Measurements from ENCODE around the gene DLGAP1.

The DLGAP1 gene

GRCh38 chr18:3983351-3983969 lies 471.6 kb downstream of the DLGAP1 start:
- DNase-seq: no peak

- no peak for DNase-seq
Measured at GRCh38 chr18:3982541-3982940, 472.6 kb downstream of the DLGAP1 start.

DNA sequence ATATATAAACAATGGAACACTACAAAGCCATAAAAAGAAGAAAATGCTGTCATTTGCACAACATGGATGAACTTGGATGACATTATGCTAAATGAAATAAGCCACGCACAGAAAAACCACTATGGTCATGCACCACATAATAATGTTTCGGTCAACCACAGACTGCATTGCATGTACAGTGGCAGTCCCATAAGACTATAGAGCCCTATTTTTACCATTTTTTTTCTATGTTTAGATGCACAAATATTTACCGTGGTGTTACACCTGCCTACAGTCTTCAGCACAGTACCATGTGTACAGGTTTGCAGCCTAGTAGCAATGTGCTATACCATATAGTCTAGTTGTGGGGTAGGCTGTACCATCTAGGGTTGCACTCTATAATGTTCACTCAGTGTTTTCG lies 476.1 kb downstream of the DLGAP1 start:
- DNase-seq: no peak

DNA sequence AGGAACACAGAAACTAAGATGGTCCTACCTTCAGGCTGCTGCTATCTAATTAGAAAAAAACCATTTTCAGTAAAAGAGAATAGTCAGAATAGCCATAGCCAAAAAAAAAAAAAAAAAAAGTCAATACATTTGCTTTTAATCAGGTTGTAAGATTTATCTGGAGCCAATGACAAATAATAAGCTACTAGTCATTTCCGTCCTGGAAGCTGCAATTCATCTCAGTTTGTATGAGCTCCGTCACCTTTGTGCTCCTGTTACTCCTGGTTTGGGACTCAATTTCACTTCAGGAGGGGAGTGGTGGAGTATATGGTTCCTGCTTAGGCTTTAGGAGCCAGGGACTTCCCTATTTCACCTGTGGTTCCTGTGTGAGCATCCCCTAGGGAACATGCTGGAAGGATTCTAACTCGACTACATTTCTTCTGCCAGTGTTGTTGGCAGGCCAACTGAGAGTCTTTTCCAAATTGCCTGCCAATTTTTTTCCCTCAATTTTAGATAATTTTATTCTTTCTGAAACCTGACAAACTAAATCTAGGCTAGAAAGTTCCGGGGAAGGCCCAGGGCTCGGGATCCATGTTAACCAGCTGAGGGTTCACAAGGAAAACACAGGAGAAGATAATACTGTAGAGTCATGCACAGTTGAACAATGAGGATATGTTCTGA lies 481.8 kb downstream of the DLGAP1 start:
- no peak for DNase-seq

GRCh38 chr18:3972291-3972930 lies 482.7 kb downstream of the DLGAP1 start:
- peak; percentile 41 for DNase-seq

DNA sequence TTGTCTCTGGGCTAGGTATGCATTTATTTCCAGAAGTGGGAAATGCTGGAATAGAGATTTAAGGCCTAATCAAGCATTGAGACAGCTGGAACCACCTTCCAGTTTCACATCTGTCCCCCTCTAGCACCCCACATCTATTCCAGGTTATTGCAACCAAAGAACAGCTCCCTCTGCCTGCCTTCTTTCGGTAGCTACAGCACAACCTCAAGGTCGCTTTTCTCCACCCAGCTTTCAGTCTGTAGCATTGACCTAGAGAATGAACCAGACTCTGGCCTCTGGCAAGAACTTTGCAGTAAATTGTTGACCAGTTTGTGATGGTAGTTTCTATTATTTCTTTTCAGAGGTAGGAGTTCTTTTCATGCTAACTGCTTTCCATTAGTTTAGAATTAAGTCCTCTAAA lies 484.2 kb downstream of the DLGAP1 start:
- no peak for DNase-seq

- DNase-seq: peak; percentile 62
Measured at GRCh38 chr18:3967359-3968180, 487.5 kb downstream of the DLGAP1 start.

DNA sequence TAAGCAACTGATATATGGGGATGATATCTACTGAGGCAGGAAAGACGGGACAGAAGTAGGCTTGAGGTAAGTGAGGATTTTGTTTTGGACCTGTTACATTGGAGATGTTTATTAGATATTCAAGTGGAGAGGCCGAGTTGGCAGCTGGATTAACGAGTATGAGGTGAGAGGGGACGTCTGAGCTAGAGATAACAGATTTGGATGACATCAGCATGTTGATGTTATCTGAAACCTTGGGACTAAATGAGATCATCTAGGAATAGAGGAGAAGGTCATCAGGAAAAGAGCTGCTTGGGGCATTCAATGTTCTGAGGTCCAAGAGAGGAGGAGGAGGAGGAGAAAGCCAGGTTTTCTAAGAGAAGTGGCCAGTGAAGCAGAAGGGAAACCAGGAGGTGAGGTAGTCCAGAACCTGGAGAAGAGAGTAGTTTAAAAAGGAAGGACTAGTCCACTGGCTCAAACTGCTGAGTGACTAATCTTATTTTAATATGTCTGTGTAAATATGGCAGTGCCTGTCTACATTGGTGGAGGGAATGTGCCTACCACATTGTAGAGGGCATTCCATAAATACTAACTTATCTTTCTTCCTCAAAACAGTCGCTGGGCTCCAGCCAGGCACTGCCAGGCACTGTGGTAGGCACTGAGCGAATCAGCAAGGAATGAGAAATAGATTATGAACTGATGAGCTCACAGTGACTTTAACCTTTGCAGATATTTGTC lies 488.3 kb downstream of the DLGAP1 start:
- peak; percentile 33 for DNase-seq

GRCh38 chr18:3966246-3966641 lies 488.9 kb downstream of the DLGAP1 start:
- DNase-seq: no peak

DNA sequence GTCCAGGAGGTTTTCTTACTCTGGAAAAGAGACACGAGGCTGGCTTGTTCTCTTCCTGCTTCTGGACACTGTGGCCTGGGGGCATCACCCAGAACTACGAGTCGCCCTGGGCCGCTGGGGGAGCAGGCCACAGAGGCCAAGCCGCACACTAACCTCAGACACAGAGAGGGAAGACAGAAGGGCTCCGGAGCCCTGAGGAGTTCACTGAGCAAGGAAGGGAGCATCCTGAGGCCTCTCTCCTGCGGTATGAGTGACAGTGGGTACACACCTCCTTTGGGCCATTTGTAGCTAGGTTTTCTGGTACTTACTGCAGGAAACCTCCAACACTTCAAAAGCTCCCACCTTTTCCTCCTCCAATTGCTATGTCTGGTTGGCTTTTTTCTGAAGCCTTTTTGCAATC lies 494.1 kb downstream of the DLGAP1 start:
- DNase-seq: no peak

DNA sequence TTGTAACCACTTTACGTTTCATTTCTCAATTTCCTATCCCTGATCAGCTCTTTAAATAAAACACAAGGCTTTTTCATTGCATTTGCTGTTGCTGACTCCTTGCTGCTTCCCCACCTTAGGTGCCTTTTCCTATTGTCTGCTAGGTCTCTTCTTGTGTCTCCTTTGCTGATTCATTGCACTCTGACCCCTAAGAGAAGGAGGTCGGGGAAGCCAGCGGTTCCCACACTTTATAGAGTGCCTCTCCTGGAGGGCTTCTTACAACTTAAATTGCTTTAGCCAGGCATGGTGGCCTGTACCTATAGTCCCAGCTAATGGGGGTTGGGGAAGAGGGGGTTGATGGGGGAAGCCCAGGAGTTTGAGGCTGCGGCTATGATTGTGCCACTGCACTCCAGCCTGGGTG lies 495.0 kb downstream of the DLGAP1 start:
- DNase-seq: no peak

DNA sequence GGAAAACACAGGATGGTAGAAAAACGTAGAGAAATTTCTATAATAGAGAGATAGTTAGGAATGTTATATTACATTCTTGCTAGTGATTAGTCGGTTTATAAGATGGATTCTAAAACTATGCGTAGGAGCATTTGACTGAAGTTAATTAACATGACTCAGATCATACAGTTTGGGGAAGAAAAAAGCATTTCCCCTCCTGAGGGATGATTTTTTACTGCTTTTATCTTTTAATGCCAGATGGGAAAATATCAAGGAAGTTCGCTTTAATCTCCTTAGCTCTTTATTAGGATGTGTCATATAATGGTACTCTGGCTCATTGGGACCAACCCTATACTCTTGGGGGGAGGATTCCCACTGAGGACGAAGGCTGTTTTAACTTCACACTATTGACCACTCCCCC lies 503.1 kb downstream of the DLGAP1 start:
- DNase-seq: no peak

DNA sequence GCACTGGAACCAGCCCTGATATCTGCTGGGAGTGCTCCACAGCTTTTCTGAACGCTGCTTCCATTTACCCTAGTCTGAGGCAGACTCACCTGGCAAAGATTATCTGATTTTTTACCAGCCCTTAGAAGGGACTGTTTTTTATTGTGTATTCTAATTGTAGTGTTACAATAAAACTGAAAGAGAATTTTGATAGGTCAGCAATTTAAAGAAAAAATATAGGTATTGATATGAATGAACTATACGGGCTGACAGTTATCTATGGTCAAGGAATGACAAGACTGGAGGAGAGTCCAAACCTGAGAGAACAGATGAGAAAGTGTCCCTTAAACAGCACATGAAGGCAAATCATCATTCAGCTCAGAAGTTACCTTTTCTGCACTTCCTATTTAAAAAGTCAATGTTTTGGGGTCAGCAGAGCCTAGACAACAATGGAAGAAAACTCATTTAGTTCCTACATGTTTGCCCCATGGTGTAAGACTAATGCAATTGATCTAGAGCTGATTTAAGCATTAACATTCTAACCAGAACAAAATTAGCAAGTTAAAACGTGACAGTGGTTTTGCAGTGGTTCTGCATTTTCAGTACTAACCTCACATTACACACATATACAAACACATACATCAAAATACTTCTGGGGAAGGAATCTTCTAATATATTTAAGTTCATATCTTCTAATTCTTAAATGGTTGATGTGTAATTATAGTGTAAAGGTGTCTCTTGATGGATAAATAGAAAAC lies 504.3 kb downstream of the DLGAP1 start:
- no peak for DNase-seq

DNA sequence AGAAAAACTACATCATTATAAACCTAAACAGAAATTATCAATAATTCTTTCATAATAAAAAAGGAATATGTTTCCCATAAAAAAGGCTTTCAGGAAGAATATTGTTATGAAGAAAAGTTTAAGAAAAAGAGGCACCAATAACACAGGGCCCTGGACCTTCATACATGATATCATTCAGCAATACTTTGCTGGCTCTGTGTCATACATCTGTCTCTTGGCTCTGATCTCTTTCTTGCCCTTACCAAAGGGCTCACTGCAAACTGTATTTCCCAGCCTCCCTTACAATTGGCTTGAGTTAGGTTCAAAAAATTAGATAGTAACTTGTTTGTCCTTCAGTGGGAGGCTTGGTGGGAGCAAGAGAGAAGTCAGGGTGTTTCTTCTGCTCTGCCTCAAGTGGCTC lies 506.1 kb downstream of the DLGAP1 start:
- no peak for DNase-seq

GRCh38 chr18:3947383-3947782 lies 507.7 kb downstream of the DLGAP1 start:
- DNase-seq: no peak

GRCh38 chr18:3935305-3935704 lies 519.8 kb downstream of the DLGAP1 start:
- no peak for DNase-seq

DNA sequence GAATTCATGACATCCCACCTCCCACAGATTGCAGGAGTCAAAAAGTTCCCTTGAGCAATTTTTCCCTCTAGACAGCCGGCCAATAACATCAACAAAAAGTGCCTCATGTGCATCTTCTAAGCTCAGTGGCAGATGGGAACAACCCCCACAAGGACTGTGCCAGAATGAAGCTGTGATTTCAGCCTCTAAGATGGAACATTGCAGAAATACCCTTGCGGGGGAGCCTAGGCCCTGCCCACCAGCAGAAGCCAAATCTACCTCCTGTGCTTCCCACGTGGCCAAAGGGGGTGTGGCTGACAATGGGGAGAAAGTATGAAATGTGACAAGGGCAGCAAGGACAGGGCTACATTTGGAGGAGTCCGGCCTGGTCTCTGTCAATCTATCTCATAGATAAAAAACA lies 522.8 kb downstream of the DLGAP1 start:
- DNase-seq: no peak

DNA sequence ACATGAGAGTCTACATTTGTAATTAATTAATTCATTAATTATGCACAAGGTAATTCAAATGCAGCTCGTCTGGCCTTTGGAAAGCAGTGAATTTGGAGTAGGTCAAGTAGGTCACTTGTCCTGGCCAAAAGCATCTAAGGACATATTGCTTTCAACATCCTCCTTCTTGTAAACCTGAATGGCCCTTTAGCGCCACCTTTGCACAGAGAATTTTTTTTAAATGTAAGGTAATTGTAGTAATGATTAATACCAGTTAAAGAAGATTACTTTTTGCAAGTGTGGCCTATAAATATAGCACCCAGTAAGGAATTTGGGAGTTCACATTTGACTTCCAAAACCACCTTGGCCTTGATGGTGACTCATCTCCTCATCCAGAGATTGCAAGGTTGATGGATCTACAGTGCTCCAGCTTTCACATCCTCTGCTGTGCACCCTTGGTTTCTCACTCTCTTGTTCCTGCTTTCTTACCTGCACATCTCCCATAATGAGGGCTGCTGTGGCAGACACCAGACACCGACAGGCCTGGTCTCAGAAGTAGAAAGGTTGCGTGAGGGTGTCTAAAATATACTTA lies 523.5 kb downstream of the DLGAP1 start:
- no peak for DNase-seq

- DNase-seq: no peak
Measured at GRCh38 chr18:3931013-3931315, 524.1 kb downstream of the DLGAP1 start.

GRCh38 chr18:3930126-3931012 lies 524.7 kb downstream of the DLGAP1 start:
- DNase-seq: no peak

- DNase-seq: no peak
Measured at GRCh38 chr18:3924455-3924854, 530.7 kb downstream of the DLGAP1 start.
